ENCODE measurements around the gene BYSL. TPM values are rescaled to one million over a fixed set of nuclear protein-coding genes. Genes with fewer than 3 reads are reported as not detected.

BYSL gene
- total RNA-seq, 1 experiment from 2014 or later: 50.8 TPM

DNA sequence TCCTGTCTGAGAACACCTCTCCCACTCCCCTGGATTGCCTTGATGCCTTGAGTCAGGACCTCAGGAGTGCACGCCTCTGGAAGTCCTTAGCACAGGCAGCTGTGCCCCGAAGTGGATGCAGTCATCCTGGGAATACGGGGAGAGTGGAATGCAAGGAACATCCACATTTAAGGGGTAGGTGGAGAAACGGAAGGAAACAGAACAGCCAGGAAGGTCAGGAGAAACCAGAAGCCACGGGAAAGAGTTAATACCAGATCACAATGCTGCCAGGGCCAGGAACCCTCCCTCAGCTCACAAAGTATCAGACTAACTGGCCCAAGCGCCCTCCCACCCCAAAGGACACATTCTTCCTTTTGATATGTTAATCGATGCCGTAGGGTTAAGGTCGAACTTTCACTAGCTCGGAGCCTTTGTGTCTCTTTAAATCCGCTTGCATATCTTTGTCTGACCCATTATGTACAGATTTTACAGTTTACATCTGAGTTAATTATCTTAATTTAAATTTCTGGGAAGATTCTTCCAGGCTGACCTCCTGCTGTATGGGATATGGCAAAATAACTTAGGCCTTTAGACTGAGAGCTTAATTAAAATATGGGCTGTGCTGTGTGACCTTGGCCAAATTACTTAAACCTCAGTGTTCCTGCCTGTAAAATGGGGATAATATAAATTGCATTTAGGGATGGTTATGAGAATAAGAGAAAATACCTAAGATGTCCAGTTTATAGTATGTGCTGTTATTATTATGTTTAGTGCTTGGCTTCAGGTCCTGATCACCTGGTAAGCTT, 44.3 kb downstream of the BYSL start:
- peak; percentile 91 for ATAC-seq
- CTCF ChIA-PET: interaction anchor here (0.8 to 4.1 kb wide), 13 partner anchors 12 to 488 kb away, joined by 3 to 38 read pairs (median 4); partner anchors contain the start of genes BYSL, CCND3, MED20 and PRICKLE4
- Mint-ChIP-seq H3K27ac (peak overlapping the region; percentile 100), H3K9me3 (peaks cover 4% of the 10 kb centered on the region; the same call in 1 of the 2 replicates), H3K4me1 (peaks cover 54% of the 10 kb centered on the region), H3K27me3 (ENCODE audit: low read depth) (no peaks in the 10 kb centered on the region; the same call in 1 of the 2 replicates), H3K4me3 (peak overlapping the region; percentile 29), H3K36me3 (no peaks in the 10 kb centered on the region)
- peak; percentile 80 for DNase-seq (ENCODE audit: low spot score)
- POLR2A ChIA-PET: interaction anchor here (0.7 to 2.1 kb wide), 7 partner anchors 24 to 188 kb away, joined by 3 to 9 read pairs (median 4); partner anchors contain the start of genes BYSL, C6orf132, CCND3 and MED20
- TF ChIP-seq ESRRA (CRISPR knock-in tag; IDR thresholded peaks at IDR 0.05; ENCODE audit: borderline replicate concordance) (peak; percentile 95; the same call in 1 of the 2 replicates), TEAD1 (CRISPR knock-in tag; IDR thresholded peaks at IDR 0.05) (peak; percentile 92), MXD4 (CRISPR knock-in tag; IDR thresholded peaks at IDR 0.05; ENCODE audit: borderline replicate concordance) (no peak), GABPB1 (CRISPR knock-in tag; IDR thresholded peaks at IDR 0.05) (no peak), KAT7 (CRISPR knock-in tag; IDR thresholded peaks at IDR 0.05; ENCODE audit: borderline replicate concordance) (no peak), TCF7 (CRISPR knock-in tag; IDR thresholded peaks at IDR 0.05; ENCODE audit: low read depth) (no peak), PRRX2 (CRISPR knock-in tag; IDR thresholded peaks at IDR 0.05) (no peak), NR1H2 (CRISPR knock-in tag; IDR thresholded peaks at IDR 0.05) (no peak), OVOL2 (CRISPR knock-in tag; IDR thresholded peaks at IDR 0.05; ENCODE audit: borderline replicate concordance) (no peak), ZNF396 (CRISPR knock-in tag; IDR thresholded peaks at IDR 0.05; ENCODE audit: borderline replicate concordance) (peak; percentile 83), HMGA2 (CRISPR knock-in tag; IDR thresholded peaks at IDR 0.05) (peak; percentile 20; the same call in 1 of the 2 replicates), FOXP1 (CRISPR knock-in tag; IDR thresholded peaks at IDR 0.05; ENCODE audit: borderline replicate concordance) (no peak), ZNF219 (CRISPR knock-in tag; IDR thresholded peaks at IDR 0.05; ENCODE audit: borderline replicate concordance) (no peak)
- TF ChIP-seq, protein P1, sequence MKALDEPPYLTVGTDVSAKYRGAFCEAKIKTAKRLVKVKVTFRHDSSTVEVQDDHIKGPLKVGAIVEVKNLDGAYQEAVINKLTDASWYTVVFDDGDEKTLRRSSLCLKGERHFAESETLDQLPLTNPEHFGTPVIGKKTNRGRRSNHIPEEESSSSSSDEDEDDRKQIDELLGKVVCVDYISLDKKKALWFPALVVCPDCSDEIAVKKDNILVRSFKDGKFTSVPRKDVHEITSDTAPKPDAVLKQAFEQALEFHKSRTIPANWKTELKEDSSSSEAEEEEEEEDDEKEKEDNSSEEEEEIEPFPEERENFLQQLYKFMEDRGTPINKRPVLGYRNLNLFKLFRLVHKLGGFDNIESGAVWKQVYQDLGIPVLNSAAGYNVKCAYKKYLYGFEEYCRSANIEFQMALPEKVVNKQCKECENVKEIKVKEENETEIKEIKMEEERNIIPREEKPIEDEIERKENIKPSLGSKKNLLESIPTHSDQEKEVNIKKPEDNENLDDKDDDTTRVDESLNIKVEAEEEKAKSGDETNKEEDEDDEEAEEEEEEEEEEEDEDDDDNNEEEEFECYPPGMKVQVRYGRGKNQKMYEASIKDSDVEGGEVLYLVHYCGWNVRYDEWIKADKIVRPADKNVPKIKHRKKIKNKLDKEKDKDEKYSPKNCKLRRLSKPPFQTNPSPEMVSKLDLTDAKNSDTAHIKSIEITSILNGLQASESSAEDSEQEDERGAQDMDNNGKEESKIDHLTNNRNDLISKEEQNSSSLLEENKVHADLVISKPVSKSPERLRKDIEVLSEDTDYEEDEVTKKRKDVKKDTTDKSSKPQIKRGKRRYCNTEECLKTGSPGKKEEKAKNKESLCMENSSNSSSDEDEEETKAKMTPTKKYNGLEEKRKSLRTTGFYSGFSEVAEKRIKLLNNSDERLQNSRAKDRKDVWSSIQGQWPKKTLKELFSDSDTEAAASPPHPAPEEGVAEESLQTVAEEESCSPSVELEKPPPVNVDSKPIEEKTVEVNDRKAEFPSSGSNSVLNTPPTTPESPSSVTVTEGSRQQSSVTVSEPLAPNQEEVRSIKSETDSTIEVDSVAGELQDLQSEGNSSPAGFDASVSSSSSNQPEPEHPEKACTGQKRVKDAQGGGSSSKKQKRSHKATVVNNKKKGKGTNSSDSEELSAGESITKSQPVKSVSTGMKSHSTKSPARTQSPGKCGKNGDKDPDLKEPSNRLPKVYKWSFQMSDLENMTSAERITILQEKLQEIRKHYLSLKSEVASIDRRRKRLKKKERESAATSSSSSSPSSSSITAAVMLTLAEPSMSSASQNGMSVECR (CRISPR knock-in tag; IDR thresholded peaks at IDR 0.05; ENCODE audit: borderline replicate concordance): no peak; the same call in 1 of the 2 replicates
- TF ChIP-seq, protein P2, sequence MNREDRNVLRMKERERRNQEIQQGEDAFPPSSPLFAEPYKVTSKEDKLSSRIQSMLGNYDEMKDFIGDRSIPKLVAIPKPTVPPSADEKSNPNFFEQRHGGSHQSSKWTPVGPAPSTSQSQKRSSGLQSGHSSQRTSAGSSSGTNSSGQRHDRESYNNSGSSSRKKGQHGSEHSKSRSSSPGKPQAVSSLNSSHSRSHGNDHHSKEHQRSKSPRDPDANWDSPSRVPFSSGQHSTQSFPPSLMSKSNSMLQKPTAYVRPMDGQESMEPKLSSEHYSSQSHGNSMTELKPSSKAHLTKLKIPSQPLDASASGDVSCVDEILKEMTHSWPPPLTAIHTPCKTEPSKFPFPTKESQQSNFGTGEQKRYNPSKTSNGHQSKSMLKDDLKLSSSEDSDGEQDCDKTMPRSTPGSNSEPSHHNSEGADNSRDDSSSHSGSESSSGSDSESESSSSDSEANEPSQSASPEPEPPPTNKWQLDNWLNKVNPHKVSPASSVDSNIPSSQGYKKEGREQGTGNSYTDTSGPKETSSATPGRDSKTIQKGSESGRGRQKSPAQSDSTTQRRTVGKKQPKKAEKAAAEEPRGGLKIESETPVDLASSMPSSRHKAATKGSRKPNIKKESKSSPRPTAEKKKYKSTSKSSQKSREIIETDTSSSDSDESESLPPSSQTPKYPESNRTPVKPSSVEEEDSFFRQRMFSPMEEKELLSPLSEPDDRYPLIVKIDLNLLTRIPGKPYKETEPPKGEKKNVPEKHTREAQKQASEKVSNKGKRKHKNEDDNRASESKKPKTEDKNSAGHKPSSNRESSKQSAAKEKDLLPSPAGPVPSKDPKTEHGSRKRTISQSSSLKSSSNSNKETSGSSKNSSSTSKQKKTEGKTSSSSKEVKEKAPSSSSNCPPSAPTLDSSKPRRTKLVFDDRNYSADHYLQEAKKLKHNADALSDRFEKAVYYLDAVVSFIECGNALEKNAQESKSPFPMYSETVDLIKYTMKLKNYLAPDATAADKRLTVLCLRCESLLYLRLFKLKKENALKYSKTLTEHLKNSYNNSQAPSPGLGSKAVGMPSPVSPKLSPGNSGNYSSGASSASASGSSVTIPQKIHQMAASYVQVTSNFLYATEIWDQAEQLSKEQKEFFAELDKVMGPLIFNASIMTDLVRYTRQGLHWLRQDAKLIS (CRISPR knock-in tag; IDR thresholded peaks at IDR 0.05; ENCODE audit: borderline replicate concordance): no peak
- TF ChIP-seq, protein P3, sequence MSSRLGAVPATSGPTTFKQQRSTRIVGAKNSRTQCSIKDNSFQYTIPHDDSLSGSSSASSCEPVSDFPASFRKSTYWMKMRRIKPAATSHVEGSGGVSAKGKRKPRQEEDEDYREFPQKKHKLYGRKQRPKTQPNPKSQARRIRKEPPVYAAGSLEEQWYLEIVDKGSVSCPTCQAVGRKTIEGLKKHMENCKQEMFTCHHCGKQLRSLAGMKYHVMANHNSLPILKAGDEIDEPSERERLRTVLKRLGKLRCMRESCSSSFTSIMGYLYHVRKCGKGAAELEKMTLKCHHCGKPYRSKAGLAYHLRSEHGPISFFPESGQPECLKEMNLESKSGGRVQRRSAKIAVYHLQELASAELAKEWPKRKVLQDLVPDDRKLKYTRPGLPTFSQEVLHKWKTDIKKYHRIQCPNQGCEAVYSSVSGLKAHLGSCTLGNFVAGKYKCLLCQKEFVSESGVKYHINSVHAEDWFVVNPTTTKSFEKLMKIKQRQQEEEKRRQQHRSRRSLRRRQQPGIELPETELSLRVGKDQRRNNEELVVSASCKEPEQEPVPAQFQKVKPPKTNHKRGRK (CRISPR knock-in tag; IDR thresholded peaks at IDR 0.05; ENCODE audit: borderline replicate concordance): no peak
- TF ChIP-seq, protein P4, sequence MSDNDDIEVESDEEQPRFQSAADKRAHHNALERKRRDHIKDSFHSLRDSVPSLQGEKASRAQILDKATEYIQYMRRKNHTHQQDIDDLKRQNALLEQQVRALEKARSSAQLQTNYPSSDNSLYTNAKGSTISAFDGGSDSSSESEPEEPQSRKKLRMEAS (CRISPR knock-in tag; IDR thresholded peaks at IDR 0.05): peak; percentile 56; the same call in 1 of the 2 replicates
- TF ChIP-seq, protein P5, sequence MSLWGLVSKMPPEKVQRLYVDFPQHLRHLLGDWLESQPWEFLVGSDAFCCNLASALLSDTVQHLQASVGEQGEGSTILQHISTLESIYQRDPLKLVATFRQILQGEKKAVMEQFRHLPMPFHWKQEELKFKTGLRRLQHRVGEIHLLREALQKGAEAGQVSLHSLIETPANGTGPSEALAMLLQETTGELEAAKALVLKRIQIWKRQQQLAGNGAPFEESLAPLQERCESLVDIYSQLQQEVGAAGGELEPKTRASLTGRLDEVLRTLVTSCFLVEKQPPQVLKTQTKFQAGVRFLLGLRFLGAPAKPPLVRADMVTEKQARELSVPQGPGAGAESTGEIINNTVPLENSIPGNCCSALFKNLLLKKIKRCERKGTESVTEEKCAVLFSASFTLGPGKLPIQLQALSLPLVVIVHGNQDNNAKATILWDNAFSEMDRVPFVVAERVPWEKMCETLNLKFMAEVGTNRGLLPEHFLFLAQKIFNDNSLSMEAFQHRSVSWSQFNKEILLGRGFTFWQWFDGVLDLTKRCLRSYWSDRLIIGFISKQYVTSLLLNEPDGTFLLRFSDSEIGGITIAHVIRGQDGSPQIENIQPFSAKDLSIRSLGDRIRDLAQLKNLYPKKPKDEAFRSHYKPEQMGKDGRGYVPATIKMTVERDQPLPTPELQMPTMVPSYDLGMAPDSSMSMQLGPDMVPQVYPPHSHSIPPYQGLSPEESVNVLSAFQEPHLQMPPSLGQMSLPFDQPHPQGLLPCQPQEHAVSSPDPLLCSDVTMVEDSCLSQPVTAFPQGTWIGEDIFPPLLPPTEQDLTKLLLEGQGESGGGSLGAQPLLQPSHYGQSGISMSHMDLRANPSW (CRISPR knock-in tag; conservative IDR thresholded peaks at IDR 0.05; ENCODE audit: low read depth): no peak
- TF ChIP-seq, protein P6, sequence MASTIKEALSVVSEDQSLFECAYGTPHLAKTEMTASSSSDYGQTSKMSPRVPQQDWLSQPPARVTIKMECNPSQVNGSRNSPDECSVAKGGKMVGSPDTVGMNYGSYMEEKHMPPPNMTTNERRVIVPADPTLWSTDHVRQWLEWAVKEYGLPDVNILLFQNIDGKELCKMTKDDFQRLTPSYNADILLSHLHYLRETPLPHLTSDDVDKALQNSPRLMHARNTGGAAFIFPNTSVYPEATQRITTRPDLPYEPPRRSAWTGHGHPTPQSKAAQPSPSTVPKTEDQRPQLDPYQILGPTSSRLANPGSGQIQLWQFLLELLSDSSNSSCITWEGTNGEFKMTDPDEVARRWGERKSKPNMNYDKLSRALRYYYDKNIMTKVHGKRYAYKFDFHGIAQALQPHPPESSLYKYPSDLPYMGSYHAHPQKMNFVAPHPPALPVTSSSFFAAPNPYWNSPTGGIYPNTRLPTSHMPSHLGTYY (CRISPR knock-in tag; IDR thresholded peaks at IDR 0.05): peak; percentile 55; the same call in 1 of the 2 replicates
- TF ChIP-seq, protein P7, sequence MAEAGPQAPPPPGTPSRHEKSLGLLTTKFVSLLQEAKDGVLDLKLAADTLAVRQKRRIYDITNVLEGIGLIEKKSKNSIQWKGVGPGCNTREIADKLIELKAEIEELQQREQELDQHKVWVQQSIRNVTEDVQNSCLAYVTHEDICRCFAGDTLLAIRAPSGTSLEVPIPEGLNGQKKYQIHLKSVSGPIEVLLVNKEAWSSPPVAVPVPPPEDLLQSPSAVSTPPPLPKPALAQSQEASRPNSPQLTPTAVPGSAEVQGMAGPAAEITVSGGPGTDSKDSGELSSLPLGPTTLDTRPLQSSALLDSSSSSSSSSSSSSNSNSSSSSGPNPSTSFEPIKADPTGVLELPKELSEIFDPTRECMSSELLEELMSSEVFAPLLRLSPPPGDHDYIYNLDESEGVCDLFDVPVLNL (CRISPR knock-in tag; IDR thresholded peaks at IDR 0.05; ENCODE audit: borderline replicate concordance, low read depth): no peak
